K562 (cell line): ENCODE measurements around the gene HSD17B12. TPM values are rescaled to one million over a fixed set of nuclear protein-coding genes. Genes with fewer than 3 reads are reported as not detected.

Source experiments
- ATF4 ChIP-seq: fragments of 450-650 bp; formaldehyde crosslinking; IDR thresholded peaks from 2 replicates; pipeline ENCODE4 v1.4.0; 2022; ENCODE audit warnings: mild to moderate bottlenecking, moderate library complexity
- BRCA1 ChIP-seq, 2 experiments: fragments of 450-650 bp in 1 of 2; sonication (generic) in 1 of 2; formaldehyde crosslinking in 1 of 2; IDR thresholded peaks; 2 replicates each; pipeline versions ENCODE4 v1.5.0 to v1.6.1; 2017 to 2020; ENCODE audit warnings: mild to moderate bottlenecking in 1 of 2, missing genetic modification reagents in 1 of 2
- CBFA2T3 ChIP-seq: fragments of 450-650 bp; IDR thresholded peaks from 2 replicates; pipeline ENCODE4 v1.6.1; 2017
- CC2D1A ChIP-seq: fragments of 450-650 bp; IDR thresholded peaks from 2 replicates; pipeline ENCODE4 v1.6.1; 2017; ENCODE audit warnings: mild to moderate bottlenecking
- DPF2 ChIP-seq: fragments of 450-650 bp; IDR thresholded peaks from 2 replicates; pipeline ENCODE4 v1.6.1; 2016
- EHMT2 ChIP-seq: fragments of 450-650 bp; IDR thresholded peaks from 2 replicates; pipeline ENCODE4 v1.6.1; 2018; ENCODE audit warnings: antibody characterized with exemption
- ELF4 ChIP-seq: fragments of 450-650 bp; formaldehyde crosslinking; IDR thresholded peaks from 2 replicates; pipeline ENCODE4 v1.4.0; 2022; ENCODE audit warnings: missing genetic modification characterization
- FOXM1 ChIP-seq, 2 experiments: fragments of 450-650 bp in 1 of 2; sonication (generic) in 1 of 2; formaldehyde crosslinking in 1 of 2; IDR thresholded peaks; 2 replicates each; pipeline versions ENCODE4 v1.6.1 to v1.9.0; 2017 to 2022; ENCODE audit warnings: low read depth in 2 of 2, mild to moderate bottlenecking in 2 of 2, missing genetic modification reagents in 1 of 2, moderate library complexity in 1 of 2
- GATAD2A ChIP-seq: fragments of 450-650 bp; IDR thresholded peaks from 2 replicates; pipeline ENCODE4 v1.6.1; 2017
- IRF9 ChIP-seq: fragments of 450-650 bp; IDR thresholded peaks from 2 replicates; pipeline ENCODE4 v1.6.1; 2016; ENCODE audit warnings: missing biosample characterization, missing genetic modification characterization
- KDM2B ChIP-seq: fragments of 250-450 bp; sonication (Bioruptor Pico); IDR thresholded peaks from 2 replicates; pipeline ENCODE4 v1.8.0; 2021; ENCODE audit warnings: mild to moderate bottlenecking, moderate library complexity
- NCOR1 ChIP-seq: fragments of 450-650 bp; IDR thresholded peaks from 2 replicates; pipeline ENCODE4 v1.6.1; 2016; ENCODE audit warnings: mild to moderate bottlenecking, moderate library complexity
- PCBP1 ChIP-seq: fragments of 200-400 bp; formaldehyde crosslinking; IDR thresholded peaks from 2 replicates; pipeline ENCODE4 v1.6.1; 2018; ENCODE audit warnings: mild to moderate bottlenecking, low read depth, low read length; ENCODE audit not compliant: poor library complexity, severe bottlenecking
- PHB ChIP-seq: fragments of 250-450 bp; sonication (Bioruptor Pico); IDR thresholded peaks from 2 replicates; pipeline ENCODE4 v1.5.0; 2021
- RAD51 ChIP-seq: fragments of 450-650 bp; IDR thresholded peaks from 2 replicates; pipeline ENCODE4 v1.7.1; 2016; ENCODE audit warnings: low read depth, mild to moderate bottlenecking, borderline replicate concordance
- TBP ChIP-seq: optimal IDR thresholded peaks from 2 replicates; pipeline ENCODE3; 2011; ENCODE audit warnings: low read depth, low read length, improper control_type of control experiment
- TCF7L2 ChIP-seq: fragments of 150-350 bp; IDR thresholded peaks from 2 replicates; pipeline ENCODE4 v1.6.1; 2016; ENCODE audit warnings: low read depth, mild to moderate bottlenecking, low read length, moderate library complexity
- ZNF146 ChIP-seq: IDR thresholded peaks from one replicate; pipeline ENCODE4 v1.6.1; 2018; ENCODE audit warnings: missing compliant biosample characterization; ENCODE audit not compliant: unreplicated experiment
- ZNF24 ChIP-seq: fragments of 450-650 bp; IDR thresholded peaks from 2 replicates; pipeline ENCODE4 v1.6.1; 2016
- ZNF3 ChIP-seq: fragments of 250-450 bp; sonication (Bioruptor Pico); IDR thresholded peaks from 2 replicates; pipeline ENCODE4 v1.5.0; 2021; ENCODE audit warnings: mild to moderate bottlenecking, moderate library complexity
- ZNF518B ChIP-seq: fragments of 250-450 bp; sonication (Bioruptor Pico); IDR thresholded peaks from 2 replicates; pipeline ENCODE4 v1.5.0; 2021; ENCODE audit warnings: mild to moderate bottlenecking, moderate library complexity
- ZNF589 ChIP-seq: fragments of 200-800 bp; sonication (Bioruptor generic); IDR thresholded peaks from 2 replicates; pipeline ENCODE4 v1.6.1; 2016; ENCODE audit warnings: low read depth, missing genetic modification characterization, missing compliant biosample characterization
- ZNF77 ChIP-seq: fragments of 250-450 bp; sonication (Bioruptor Pico); IDR thresholded peaks from 2 replicates; pipeline ENCODE4 v1.5.0; 2020
- polyA plus RNA-seq, 8 experiments: library from polyadenylated mRNA; depleted of rRNA in 4 of 8; stranded (reverse) in 5 of 8; unstranded in 3 of 8; fragments of >200 nt; fragmentation: Nextera tagmentation in 2 of 8; fragmentation: Illumina TruSeq in 1 of 8; extraction: Ambion mirVana in 2 of 8; extraction: Trizol in 1 of 8; gene quantifications; 2 replicates each; pipeline versions ENCODE4 v1.2.1 to v1.2.3, GENCODE V29; 2011 to 2014; ENCODE audit warnings: inconsistent platforms in 1 of 8, missing spikeins in 1 of 8
- total RNA-seq, 7 experiments: library from RNA; depleted of rRNA in 6 of 7; stranded (reverse); fragments of >200 nt in 6 of 7; fragmentation: Illumina TruSeq in 2 of 7; extraction: Trizol in 2 of 7; gene quantifications; 2 replicates each; pipeline versions ENCODE4 v1.2.1 to v1.2.3, GENCODE V29; 2011 to 2021; ENCODE audit warnings: low replicate concordance in 1 of 7
- TF ChIP-seq, protein P1 (sequence below): fragments of 450-650 bp; IDR thresholded peaks from 2 replicates; pipeline ENCODE4 v1.6.1; 2016
- TF ChIP-seq, protein P2 (sequence below): sonication (generic); IDR thresholded peaks from 2 replicates; pipeline ENCODE4 v1.6.1; 2016

The HSD17B12 gene
- total and polyA plus RNA-seq, 9 of the 15 experiments (the other 6 are each of a cell fraction or from before 2014, with no cell fraction given) = 9.1 to 34.5 (median 23.3) TPM

DNA sequence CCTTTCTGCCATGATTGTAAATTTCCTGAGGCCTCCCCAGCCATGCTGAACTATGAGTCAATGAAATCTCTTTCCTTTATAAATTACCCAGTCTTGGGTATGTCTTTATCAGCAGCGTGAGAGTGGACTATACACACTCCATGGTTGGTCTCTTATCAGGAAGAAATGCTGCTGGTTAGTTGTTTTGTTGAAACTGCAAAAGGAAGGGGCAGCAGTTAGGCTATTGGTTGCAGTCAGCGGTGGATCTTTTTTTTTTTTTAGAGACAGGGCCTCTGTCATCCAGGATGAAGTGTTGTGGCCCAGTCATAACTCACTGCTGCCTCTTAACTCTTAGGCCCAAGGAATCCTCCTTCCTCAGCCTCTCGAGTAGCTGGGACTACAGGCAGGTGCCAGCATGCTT lies 51.7 kb downstream of the HSD17B12 start (continued):
- TF ChIP-seq ZNF3 (no peak), ZNF77 (CRISPR knock-in tag) (no peak), ZNF146 (CRISPR knock-in tag) (no peak), BRCA1 (IDR thresholded peaks at IDR 0.05) (no peak), BRCA1 (CRISPR knock-in tag; IDR thresholded peaks at IDR 0.05) (no peak), GATAD2A (no peak), ZNF589 (CRISPR knock-in tag) (no peak), RAD51 (no peak), ZNF24 (peak; percentile 73), KDM2B (no peak), CC2D1A (no peak; the same call in 1 of the 2 replicates), EHMT2 (0 out of 2 replicates have a peak, but pooled peaks have one; percentile 12), FOXM1 (IDR thresholded peaks at IDR 0.05; ENCODE audit: low read depth) (0 out of 2 replicates have a peak, but pooled peaks have one; percentile 20), FOXM1 (CRISPR knock-in tag; IDR thresholded peaks at IDR 0.05; ENCODE audit: low read depth) (no peak), DPF2 (0 out of 2 replicates have a peak, but pooled peaks have one; percentile 36), NCOR1 (no peak), TBP (no peak), ELF4 (CRISPR knock-in tag) (no peak), PCBP1 (no peak), PHB (CRISPR knock-in tag) (no peak), IRF9 (tag) (no peak), TCF7L2 (no peak), ATF4 (CRISPR knock-in tag) (no peak), ZNF518B (CRISPR knock-in tag) (no peak), CBFA2T3 (peak; percentile 42)
- TF ChIP-seq, protein P1, sequence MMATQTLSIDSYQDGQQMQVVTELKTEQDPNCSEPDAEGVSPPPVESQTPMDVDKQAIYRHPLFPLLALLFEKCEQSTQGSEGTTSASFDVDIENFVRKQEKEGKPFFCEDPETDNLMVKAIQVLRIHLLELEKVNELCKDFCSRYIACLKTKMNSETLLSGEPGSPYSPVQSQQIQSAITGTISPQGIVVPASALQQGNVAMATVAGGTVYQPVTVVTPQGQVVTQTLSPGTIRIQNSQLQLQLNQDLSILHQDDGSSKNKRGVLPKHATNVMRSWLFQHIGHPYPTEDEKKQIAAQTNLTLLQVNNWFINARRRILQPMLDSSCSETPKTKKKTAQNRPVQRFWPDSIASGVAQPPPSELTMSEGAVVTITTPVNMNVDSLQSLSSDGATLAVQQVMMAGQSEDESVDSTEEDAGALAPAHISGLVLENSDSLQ = 0 out of 2 replicates have a peak, but pooled peaks have one; percentile 15
- TF ChIP-seq, protein P2, sequence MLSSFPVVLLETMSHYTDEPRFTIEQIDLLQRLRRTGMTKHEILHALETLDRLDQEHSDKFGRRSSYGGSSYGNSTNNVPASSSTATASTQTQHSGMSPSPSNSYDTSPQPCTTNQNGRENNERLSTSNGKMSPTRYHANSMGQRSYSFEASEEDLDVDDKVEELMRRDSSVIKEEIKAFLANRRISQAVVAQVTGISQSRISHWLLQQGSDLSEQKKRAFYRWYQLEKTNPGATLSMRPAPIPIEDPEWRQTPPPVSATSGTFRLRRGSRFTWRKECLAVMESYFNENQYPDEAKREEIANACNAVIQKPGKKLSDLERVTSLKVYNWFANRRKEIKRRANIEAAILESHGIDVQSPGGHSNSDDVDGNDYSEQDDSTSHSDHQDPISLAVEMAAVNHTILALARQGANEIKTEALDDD = peak; percentile 89
